ENCODE data around the gene NXT1.
A peak's percentile ranks its signal among the peaks of the same experiment; 100 is the strongest.

Gene NXT1

GRCh38 chr20:23360531-23360930 lies 9.9 kb downstream of the NXT1 start:
- DNase-seq (ENCODE audit: low read depth in 3 of 3), result no peak

- no peak for DNase-seq (ENCODE audit: low read depth in 3 of 3)
Measured at GRCh38 chr20:23361119-23361475, 10.5 kb downstream of the NXT1 start.

DNA sequence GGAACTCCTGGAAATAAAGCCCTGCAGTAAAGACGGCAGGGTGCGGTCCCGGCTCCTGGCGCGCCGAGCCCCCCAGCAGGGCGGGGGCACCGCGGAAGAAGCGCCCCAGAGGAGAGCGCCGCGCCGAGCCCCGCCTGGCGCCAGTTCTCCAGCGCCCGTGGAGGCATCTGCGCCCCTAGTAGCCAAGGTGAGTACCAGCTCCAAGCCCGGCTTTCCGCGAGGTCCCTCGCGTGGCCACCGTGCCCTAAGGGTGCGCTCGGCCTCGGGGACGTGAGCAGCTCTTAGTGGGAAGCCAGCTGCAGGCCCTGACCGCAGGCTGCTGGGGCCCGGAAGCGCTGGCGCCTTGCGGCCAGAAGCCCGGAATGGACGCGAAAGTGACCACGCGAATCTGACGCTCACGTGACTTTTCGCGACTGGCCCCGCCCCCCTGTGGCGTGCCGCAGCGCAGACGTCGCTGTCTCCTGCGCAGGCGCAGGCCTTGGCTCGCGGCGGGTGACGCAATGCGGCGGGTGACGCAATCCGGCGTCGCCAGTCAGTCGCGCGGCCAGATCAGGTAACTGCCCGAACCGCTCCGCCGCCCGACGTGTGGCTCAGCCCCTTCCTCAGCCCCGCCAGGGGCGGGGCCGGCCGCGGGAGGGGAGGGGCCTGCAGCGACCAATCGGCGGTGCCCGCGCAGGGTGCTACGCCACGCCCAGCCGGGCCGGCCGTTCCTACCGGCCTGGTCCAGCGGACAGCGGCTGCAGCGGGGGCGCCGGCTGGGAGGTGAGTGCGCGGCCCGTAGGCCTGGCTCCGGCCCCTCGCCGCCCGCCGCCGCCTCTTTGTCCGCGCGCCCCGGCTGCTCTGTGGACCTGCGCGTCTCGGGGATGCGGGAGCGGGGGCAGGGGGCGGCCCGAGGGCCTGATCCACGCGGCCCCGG lies 11.1 kb downstream of the NXT1 start, which contains the start of gene GZF1:
GZF1 (plus strand) TSS at position 707 of the 916 bp plus-strand sequence. CDS start 2,202 bp downstream, outside the sequence.
- DNase-seq (ENCODE audit: low read depth in 3 of 3), result peak; percentile 94 to 97 (median 95)

DNA sequence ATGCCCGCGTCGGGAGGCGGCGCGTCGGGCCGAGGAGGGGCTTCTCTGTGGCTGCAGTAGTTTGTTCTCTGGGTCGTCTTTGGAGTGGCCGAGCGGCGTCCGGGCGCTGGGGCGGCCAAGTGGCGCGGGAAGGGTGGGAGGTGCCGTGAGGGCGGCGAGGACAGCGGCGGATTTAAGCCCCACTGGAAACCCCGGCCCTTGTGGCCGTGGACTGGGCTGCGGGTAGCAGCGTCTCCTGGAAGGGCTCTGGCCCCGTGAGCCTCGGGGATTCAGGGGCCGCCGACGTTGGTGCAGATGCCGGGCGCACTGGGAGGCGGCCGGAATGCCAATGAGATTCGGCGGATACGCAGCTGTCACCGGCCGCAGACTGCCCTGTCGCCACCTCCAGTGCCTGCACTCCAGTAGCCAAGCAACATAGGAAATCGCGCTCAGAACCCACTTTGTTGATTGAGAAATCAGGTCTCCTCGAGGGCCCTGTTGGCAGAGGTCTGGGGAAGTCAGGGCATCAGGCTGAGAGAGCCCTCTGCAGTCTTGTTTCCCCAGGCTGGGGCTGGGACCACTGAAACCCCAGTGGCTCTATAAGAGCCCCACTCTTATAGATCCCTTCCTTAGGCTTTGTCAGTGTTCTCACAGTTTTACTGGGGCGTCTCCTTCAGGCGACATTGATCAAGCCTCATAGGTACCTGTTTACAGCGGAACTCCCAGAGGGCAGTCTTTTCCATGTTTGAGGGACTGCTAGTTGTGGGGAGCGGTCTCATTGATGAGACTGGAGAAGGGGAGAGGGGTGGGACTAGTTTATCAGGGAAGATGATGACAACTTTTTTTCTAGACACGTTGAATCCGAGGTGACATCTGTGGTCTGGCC lies 12.0 kb downstream of the NXT1 start:
- no peak for DNase-seq (ENCODE audit: low read depth in 3 of 3)

- no peak for DNase-seq (ENCODE audit: low read depth in 3 of 3)
Measured at GRCh38 chr20:23363257-23363649, 12.7 kb downstream of the NXT1 start.

DNA sequence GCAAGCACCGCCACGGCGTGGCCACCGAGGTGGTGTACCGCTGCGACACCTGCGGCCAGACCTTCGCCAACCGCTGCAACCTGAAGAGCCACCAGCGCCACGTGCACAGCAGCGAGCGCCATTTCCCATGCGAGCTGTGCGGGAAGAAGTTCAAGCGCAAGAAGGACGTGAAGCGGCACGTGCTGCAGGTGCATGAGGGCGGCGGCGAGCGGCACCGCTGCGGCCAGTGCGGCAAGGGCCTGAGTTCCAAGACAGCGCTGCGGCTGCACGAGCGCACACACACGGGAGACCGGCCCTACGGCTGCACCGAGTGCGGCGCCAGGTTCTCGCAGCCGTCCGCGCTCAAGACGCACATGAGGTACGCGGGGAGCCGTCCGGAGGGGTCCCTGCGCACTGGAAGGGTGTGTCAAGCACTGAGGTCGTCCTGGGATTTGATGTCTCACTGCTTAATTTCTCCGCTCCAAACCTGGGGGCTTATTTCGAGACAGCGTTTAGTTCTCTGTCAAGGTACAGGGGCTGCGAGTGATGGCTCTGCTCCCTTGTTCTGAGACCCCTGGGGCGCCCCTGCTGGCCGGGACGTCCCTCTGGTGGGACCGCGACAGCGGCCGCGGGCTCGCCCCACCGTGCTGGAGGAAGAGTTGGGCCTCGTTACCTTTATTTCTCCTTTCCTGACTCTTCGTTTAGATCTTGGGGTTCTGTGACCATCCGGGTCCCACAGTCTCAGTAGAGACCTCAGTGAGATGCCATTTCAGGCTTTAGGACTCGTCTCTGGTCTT lies 15.0 kb downstream of the NXT1 start:
- DNase-seq (ENCODE audit: low read depth in 3 of 3), result no peak

DNA sequence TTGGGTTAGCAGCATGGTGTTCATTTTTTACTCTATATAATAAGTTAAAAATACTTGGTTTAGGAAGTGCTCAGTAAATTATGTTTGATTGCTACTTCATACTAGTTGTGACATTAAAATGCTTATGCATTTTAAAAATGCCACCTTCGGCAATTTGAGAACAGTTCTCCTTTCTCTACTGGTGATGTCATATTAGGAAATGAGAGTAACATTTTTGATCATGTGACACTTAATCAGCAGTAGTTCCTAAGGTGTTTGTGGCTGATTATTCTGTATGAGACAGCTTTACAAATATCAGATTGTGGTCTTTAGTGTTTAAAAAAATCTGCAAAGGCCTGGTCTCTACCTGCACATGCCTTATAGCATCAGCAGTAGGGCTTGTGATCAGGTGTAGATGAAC lies 15.8 kb downstream of the NXT1 start:
- no peak for DNase-seq (ENCODE audit: low read depth in 3 of 3)

- DNase-seq (ENCODE audit: low read depth in 3 of 3), result no peak
Measured at GRCh38 chr20:23367770-23368169, 17.2 kb downstream of the NXT1 start.

GRCh38 chr20:23368316-23369071 lies 17.9 kb downstream of the NXT1 start:
- no peak for DNase-seq (ENCODE audit: low read depth in 3 of 3)

GRCh38 chr20:23369072-23369823 lies 18.7 kb downstream of the NXT1 start:
- DNase-seq (ENCODE audit: low read depth in 3 of 3), result no peak

- DNase-seq (ENCODE audit: low read depth in 3 of 3), result no peak
Measured at GRCh38 chr20:23370274-23370673, 19.7 kb downstream of the NXT1 start.

GRCh38 chr20:23370873-23371272 lies 20.3 kb downstream of the NXT1 start:
- DNase-seq (ENCODE audit: low read depth in 3 of 3), result no peak

DNA sequence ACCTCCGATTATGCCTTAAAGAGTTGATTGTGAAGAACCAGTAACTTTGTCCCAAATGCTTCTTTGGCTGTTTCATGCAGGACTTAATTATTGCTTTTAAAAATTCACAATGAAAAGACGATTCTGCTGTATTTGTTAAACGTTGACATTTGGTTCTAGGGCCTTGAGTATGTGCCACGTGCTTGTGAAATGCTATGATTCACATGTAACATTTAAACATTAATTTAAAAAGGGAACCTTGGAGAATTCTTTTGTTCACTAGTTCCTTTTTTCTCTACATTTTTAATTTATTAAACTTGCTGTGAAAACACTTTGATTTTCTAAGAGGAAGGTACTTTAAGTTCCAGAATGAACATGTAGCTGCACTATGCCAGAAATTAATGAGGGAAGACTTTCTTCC lies 20.9 kb downstream of the NXT1 start:
- no peak for DNase-seq (ENCODE audit: low read depth in 3 of 3)

DNA sequence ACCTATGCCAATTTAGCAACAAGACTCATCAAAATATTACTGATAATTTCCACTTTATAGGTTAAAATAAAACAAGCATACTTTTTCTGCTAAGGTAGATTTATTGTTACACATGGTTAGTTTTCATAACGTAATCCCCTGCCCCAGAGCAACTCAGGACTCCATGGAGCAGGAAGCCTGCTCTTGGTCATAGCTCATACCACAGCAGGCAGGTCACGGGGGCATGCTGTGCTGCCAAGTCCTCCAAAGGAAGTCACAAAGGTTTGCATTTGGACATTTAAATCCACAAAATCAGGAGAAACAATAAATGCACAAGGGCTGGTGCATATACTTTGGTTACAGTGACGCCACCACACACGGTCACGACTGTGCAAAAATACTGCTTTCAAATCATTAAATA lies 23.9 kb downstream of the NXT1 start:
- DNase-seq (ENCODE audit: low read depth in 3 of 3), result no peak

DNA sequence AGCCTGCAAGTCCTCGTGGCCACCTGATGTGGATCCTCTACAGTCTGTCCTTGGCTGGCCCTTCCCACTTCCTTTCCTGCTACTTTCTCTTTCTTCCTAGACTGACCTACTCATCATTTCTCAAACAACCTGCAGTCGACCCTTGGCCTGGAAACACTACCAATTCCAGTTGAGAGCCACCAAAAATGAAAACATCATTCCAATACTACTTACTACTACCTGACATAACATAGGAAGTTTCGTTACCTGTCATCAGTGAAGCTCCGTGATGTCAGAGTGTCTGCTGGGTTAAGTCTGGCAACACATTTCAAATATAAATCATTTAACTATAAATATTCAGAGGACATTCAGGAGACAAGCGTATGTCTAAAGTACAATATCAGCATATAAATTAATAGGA lies 25.2 kb downstream of the NXT1 start:
- no peak for DNase-seq (ENCODE audit: low read depth in 3 of 3)

GRCh38 chr20:23379772-23380171 lies 29.2 kb downstream of the NXT1 start:
- no peak for DNase-seq (ENCODE audit: low read depth in 3 of 3)

- DNase-seq (ENCODE audit: low read depth in 3 of 3), result no peak
Measured at GRCh38 chr20:23381876-23382275, 31.3 kb downstream of the NXT1 start.

GRCh38 chr20:23386304-23387117 lies 35.9 kb downstream of the NXT1 start:
- no peak for DNase-seq (ENCODE audit: low read depth in 3 of 3)

GRCh38 chr20:23387118-23387443 lies 36.5 kb downstream of the NXT1 start:
- DNase-seq (ENCODE audit: low read depth in 3 of 3), result no peak

Data from stimulated activated CD4-positive, alpha-beta T cell treated with anti-CD3 and anti-CD28 coated beads, TNF-alpha, amount 100 ng/mL, for 48 hours (primary cell).